K562 (cell line): ENCODE results near the gene RASSF7.
"Not testable (repeated sequence)": the region's sequence is repeated elsewhere in the genome, so short reads cannot be mapped to it uniquely, and the experiment has no call there.

ENCODE experiments used
- CBFB ChIP-seq: sonication (generic); formaldehyde crosslinking; IDR thresholded peaks from 2 replicates; pipeline ENCODE4 v1.4.0; 2020; ENCODE audit warnings: mild to moderate bottlenecking, missing genetic modification reagents
- CTCF ChIP-seq, 3 experiments: IDR thresholded peaks in 2 of 3; conservative IDR thresholded peaks in 1 of 3; 2 replicates each; pipeline ENCODE4 v1.5.1; 2011 to 2012; ENCODE audit warnings: low read length in 3 of 3, mild to moderate bottlenecking in 3 of 3, control low read depth in 2 of 3, improper control_type of control experiment in 1 of 3, inconsistent platforms in 1 of 3, low read depth in 1 of 3, mixed read lengths in 1 of 3, moderate library complexity in 1 of 3; ENCODE audit not compliant: insufficient read depth in 2 of 3
- E2F1 ChIP-seq: sonication (generic); formaldehyde crosslinking; IDR thresholded peaks from 2 replicates; pipeline ENCODE4 v1.8.1; 2023; ENCODE audit warnings: mild to moderate bottlenecking, missing genetic modification reagents, moderate library complexity
- E4F1 ChIP-seq: fragments of 250-450 bp; sonication (Bioruptor Pico); IDR thresholded peaks from 2 replicates; pipeline ENCODE4 v1.5.0; 2021; ENCODE audit warnings: mild to moderate bottlenecking, borderline replicate concordance
- ETV6 ChIP-seq, 3 experiments: fragments of 150-350 bp in 1 of 3; sonication (generic) in 1 of 3; formaldehyde crosslinking in 1 of 3; IDR thresholded peaks; 2 replicates each; pipeline versions ENCODE4 v1.6.1 to v1.8.0; 2014 to 2022; ENCODE audit warnings: borderline replicate concordance in 2 of 3, low read depth in 2 of 3, antibody characterized with exemption in 1 of 3, low read length in 1 of 3, mild to moderate bottlenecking in 1 of 3, missing genetic modification reagents in 1 of 3
- POLR2AphosphoS5 ChIP-seq: IDR thresholded peaks from 2 replicates; pipeline ENCODE4 v1.6.1; 2011; ENCODE audit warnings: mild to moderate bottlenecking, low read depth, low read length, moderate library complexity; ENCODE audit not compliant: control insufficient read depth, insufficient read depth
- ZBTB33 ChIP-seq: sonication (generic); formaldehyde crosslinking; IDR thresholded peaks from 2 replicates; pipeline ENCODE4 v1.8.1; 2023; ENCODE audit warnings: mild to moderate bottlenecking, missing genetic modification reagents
- ZNF274 ChIP-seq: IDR thresholded peaks from 2 replicates; pipeline ENCODE4 v1.6.1; 2011; ENCODE audit warnings: low read depth, mild to moderate bottlenecking, low read length, moderate library complexity, borderline replicate concordance

- TF ChIP-seq CBFB; ZNF274; CTCF (IDR thresholded peaks at IDR 0.05 in 2 of 3, conservative IDR thresholded peaks at IDR 0.05 in 1 of 3; ENCODE audit: insufficient read depth in 2 of 3, low read depth in 1 of 3, low read length in 3 of 3); POLR2AphosphoS5; E2F1 (CRISPR knock-in tag); ZBTB33 (CRISPR knock-in tag); E4F1 (CRISPR knock-in tag); ETV6 (IDR thresholded peaks at IDR 0.05; ENCODE audit: borderline replicate concordance in 1 of 2, low read depth in 2 of 2, low read length in 1 of 2); ETV6 (CRISPR knock-in tag; IDR thresholded peaks at IDR 0.05; ENCODE audit: borderline replicate concordance): not testable (repeated sequence)
Measured at GRCh38 chr11:574031-574570, 13.3 kb downstream of the RASSF7 start.
